HG03108 (cell line): Measurements from ENCODE around the gene PCDHGA3.
"Not testable (repeated sequence)": the region's sequence is repeated elsewhere in the genome, so short reads cannot be mapped to it uniquely, and the experiment has no call there.

ENCODE experiments used
- ATAC-seq: cut with Tn5 transposase; IDR thresholded peaks from one replicate; pipeline ENCODE4 v1.9.1; 2021; ENCODE audit warnings: moderate library complexity; ENCODE audit not compliant: unreplicated experiment

PCDHGA3 gene

GRCh38 chr5:141343242-141343952, at the start of gene PCDHGA3:
Gene PCDHGA3 (plus strand): TSS chr5:141343829. CDS start chr5:141344034, 205 bp downstream.
- no peak for ATAC-seq

- no peak for ATAC-seq
These were observed 45.3 kb upstream of the PCDHGA3 start for GRCh38 chr5:141298376-141298775.

GRCh38 chr5:141303756-141304155, 39.9 kb upstream of the PCDHGA3 start, which contains the start of gene SLC25A2:
Gene SLC25A2 (minus strand): TSS chr5:141304049. CDS start chr5:141303865, 184 bp downstream.
- no peak for ATAC-seq

GRCh38 chr5:141306630-141307029, 37.0 kb upstream of the PCDHGA3 start:
- ATAC-seq, result no peak

- no peak for ATAC-seq
These were observed 29.9 kb upstream of the PCDHGA3 start for GRCh38 chr5:141313711-141314110.

GRCh38 chr5:141316963-141317362, 26.7 kb upstream of the PCDHGA3 start:
- ATAC-seq, result not testable (repeated sequence)

- ATAC-seq, result no peak
These were observed 24.4 kb upstream of the PCDHGA3 start for GRCh38 chr5:141319202-141319601.

- no peak for ATAC-seq
These were observed 23.9 kb upstream of the PCDHGA3 start for GRCh38 chr5:141319699-141320098.

- peak; percentile 93 for ATAC-seq
These were observed 23.1 kb upstream of the PCDHGA3 start, which contains the start of gene TAF7 for GRCh38 chr5:141320225-141321169. Gene TAF7 (minus strand): TSS chr5:141320784. CDS start chr5:141320044, 740 bp downstream.

GRCh38 chr5:141322261-141322660, 21.4 kb upstream of the PCDHGA3 start:
- ATAC-seq, result no peak

- peak; percentile 69 for ATAC-seq
These were observed 17.4 kb upstream of the PCDHGA3 start for GRCh38 chr5:141326088-141326854.

- no peak for ATAC-seq
These were observed 15.4 kb upstream of the PCDHGA3 start for GRCh38 chr5:141328231-141328630.

- ATAC-seq, result no peak
These were observed 13.1 kb upstream of the PCDHGA3 start, which contains the start of gene PCDHGA1 for GRCh38 chr5:141330299-141331080. Gene PCDHGA1 (plus strand): TSS chr5:141330514.

- ATAC-seq, result not testable (repeated sequence)
These were observed 11.1 kb upstream of the PCDHGA3 start for GRCh38 chr5:141332571-141332970.

GRCh38 chr5:141338538-141339306, 4.9 kb upstream of the PCDHGA3 start, which contains the start of gene PCDHGA2:
Gene PCDHGA2 (plus strand): TSS chr5:141338760.
- no peak for ATAC-seq

GRCh38 chr5:141340781-141341354, 2.8 kb upstream of the PCDHGA3 start:
- ATAC-seq, result not testable (repeated sequence)

GRCh38 chr5:141342773-141343172, 856 bp upstream of the PCDHGA3 start:
- no peak for ATAC-seq

- no peak for ATAC-seq
These were observed 379 bp downstream of the PCDHGA3 start for GRCh38 chr5:141343953-141344463.

- ATAC-seq, result no peak
These were observed 1.7 kb downstream of the PCDHGA3 start for GRCh38 chr5:141345327-141345726.
